Left hindlimb (tissue), 1 donor: ENCODE measurements around the gene TSPAN15.
A peak's percentile ranks its signal among the peaks of the same experiment; 100 is the strongest.

Source experiments
- DNase-seq: peaks from one replicate; pipeline ENCODE4 v3.0.0-alpha.2; 2018

TSPAN15 gene

GRCh38 chr10:69489506-69490090, 38.3 kb downstream of the TSPAN15 start:
- peak; percentile 6 for DNase-seq

- DNase-seq: peak; percentile 6
Measured at GRCh38 chr10:69490876-69491275, 39.6 kb downstream of the TSPAN15 start.

- DNase-seq: peak; percentile 22
Measured at GRCh38 chr10:69491611-69492010, 40.3 kb downstream of the TSPAN15 start.

DNA sequence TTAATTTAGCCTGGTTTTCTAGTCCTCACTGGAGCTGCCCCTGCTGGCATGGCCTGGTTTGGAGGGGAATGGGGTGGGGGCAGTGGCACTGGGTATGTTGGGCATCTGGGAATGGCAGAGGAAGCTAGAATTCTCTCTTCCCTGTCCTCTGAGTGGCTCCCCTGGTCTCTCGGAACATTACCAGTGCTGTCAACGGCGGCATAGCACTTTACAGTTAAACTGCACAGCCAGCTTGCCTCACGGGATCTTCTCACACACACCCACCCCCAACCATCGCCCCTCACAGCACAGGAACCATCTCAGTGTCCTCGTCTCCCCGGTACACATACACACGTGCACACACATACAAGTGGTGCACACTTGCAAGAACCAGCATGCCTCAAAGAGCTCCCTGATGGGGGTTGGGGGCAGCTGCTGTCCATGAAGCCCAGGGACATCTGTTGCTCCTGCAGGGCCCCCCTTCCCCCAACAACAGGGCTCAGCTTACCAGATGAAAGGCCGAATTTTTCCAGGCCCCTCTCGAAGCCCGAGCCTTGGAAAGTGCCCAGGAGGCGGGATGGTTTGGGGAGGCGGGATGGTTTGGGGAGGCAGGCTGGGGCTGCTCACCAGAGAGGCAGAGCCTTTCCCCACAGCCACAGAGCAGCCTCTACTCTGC, 41.0 kb downstream of the TSPAN15 start:
- peak; percentile 78 for DNase-seq

DNA sequence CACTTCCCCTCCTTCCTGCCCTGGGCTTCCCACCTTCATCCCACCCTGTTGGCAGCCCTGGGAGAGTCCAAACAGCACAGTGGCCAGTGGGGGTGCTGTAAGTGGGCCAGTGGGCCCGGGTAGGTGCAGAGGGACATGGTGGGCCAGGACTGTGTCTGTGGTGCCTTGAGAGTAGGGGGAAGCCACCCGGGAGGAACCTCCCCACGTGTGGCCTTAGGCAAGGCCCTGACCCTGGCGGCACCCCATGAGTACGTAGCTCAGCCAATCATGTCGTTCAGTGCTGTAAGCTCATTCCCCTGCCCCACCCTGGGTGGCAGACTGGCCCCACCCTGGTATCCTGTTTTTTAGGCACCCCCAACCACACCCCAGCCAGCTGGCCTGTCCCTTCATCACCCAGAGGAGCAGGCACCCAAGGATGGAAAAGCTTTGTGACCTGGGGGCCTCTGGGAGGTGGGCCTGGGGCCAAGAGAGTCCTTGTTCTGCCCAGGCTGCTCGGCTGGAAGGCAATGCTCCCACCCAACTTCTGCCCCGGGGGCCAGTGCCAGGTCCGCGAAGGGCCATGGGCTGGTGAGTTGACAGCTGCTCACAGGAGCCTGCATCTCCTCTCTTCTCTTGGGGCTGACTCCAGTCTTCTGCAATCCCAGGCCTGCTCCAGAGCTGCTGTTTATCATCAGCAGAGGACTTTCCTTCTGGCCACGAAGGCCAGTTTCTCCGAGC, 41.6 kb downstream of the TSPAN15 start:
- peak; percentile 49 for DNase-seq

- DNase-seq: peak; percentile 80
Measured at GRCh38 chr10:69494626-69495558, 43.6 kb downstream of the TSPAN15 start.

- peak; percentile 26 for DNase-seq
Measured at GRCh38 chr10:69495666-69496065, 44.4 kb downstream of the TSPAN15 start.

GRCh38 chr10:69496352-69497230, 45.3 kb downstream of the TSPAN15 start:
- peak; percentile 72 for DNase-seq

- no peak for DNase-seq
Measured at GRCh38 chr10:69497231-69497561, 45.9 kb downstream of the TSPAN15 start.

DNA sequence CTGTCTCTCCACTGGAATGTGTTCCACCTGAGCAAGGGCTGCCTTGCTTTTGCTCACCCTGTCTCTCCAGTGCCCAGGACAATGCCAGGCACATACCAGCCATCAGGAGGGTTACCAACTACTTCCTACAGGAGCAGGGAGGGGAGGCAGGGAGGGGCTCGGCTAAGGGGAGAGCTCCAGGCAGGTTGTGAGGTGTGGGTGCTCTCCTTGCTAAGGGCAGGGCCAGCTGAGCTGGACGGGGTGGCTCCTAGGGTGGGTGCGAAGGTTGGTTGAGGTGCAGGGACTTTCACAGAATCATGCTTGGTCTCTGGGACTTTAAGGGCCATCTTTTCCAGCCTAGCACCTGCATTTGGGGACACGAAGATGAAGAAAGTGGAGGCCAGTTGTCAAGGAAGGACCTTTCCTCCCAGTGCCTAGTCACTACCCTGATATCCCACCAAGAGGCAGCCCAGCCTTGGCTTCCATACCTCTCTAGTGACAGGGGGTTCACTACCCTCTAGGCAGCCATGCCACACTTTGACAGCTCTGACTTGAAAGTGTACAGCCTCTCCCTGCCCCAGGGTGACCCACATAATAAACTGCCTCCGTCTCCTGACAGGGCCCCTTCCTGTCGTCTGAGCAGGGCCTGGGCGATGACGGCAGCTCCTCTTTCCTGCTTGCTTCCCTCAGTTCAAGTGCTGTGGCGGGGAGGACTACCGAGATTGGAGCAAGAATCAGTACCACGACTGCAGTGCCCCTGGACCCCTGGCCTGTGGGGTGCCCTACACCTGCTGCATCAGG, 46.5 kb downstream of the TSPAN15 start:
- DNase-seq: no peak

DNA sequence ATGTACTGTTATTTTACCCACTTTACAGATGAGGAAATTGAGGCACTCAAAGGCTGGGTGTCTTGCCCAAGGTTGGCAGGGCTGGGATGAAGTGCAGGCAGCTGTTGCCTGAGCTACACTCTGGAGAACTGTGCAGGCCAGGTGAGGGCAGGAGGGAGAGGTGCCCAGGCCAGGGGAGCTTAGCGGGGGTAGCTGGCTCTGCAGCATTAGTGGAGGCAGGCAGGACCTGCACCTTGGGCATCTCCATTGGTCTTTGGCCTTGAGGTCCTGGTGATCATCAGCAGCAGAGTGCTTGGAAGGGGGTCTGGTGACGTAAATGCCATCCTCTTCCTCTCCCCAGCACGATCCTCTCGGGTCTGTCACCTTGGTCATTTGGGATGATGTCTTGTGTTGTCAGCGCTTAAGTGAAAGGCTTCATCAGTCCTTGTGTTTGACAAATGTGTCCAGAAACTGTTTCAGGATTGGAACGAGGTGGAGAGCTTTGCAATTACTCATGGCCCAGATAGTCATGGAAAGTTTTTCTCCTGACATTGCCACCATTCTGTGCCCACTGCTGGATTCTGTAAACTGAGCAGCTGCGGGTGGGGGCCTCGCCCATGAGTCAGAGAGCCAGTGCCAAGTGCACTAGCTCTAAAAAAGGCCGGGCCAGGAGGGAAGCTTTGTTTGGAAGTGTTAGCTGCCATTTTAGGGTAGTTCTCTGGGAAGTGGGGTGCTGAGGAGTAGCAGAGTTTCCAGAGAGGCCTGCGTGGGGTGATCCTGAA, 47.6 kb downstream of the TSPAN15 start:
- DNase-seq: no peak

GRCh38 chr10:69499726-69500689, 48.7 kb downstream of the TSPAN15 start:
- no peak for DNase-seq

GRCh38 chr10:69500864-69501468, 49.7 kb downstream of the TSPAN15 start:
- no peak for DNase-seq

DNA sequence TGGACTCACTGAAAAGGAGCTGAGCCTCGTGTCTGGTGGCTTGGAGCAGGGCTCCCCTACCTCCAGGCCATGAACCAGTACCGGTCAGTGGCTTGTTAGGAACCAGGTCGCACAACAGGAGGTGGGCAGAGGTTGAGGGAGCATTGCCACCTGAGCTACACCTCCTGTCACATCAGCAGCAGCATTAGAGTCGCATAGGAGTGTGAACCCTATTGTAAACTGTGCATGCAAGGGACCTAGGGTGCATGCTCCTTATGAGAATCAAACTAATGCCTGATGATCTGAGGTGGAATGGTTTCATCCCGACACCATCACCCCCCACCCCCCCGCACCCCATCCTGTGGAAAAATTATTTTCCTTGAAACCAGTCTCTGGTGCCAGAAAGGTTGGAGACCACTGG, 50.4 kb downstream of the TSPAN15 start:
- DNase-seq: no peak

DNA sequence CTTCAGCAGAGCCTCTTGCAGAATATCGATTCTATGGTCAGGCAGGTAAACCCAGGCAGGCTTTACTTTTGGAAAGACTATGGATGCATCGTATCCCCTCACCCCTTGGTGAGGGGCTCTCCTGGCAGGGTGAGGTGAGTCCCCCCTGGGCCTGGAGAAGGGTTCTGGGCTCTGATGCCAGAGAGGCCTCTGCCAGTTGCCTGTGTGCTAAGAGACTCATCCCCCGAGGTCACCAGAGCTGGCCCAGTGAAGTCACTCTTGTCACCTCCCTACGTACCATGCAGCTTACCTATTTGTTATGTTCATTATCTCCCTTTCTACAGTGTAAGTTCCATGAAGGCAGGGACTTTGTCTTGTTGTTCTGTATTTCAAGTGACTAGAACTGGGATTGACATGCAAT, 51.3 kb downstream of the TSPAN15 start:
- no peak for DNase-seq

- DNase-seq: no peak
Measured at GRCh38 chr10:69503001-69503895, 52.0 kb downstream of the TSPAN15 start.

DNA sequence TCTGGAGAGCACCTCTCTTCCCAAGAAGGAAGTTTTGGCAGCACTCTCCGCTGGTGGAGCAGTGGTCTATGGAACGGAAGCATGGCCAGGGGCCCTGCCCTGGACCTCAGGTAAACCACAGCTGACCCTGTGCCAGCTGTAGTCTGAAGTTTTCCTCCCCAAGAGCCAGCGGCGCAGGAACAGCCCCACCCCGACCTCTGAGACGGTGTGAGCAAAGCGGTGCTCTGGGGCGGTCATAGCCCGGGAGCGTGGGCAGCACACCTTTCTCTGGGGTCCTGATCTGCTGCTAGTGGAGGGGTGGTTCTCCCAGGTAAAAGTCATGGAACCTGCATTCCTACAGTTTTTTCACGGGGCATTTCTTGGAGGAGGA, 52.6 kb downstream of the TSPAN15 start:
- no peak for DNase-seq
